ENCODE results near the gene RAP1GAP2.

DNA sequence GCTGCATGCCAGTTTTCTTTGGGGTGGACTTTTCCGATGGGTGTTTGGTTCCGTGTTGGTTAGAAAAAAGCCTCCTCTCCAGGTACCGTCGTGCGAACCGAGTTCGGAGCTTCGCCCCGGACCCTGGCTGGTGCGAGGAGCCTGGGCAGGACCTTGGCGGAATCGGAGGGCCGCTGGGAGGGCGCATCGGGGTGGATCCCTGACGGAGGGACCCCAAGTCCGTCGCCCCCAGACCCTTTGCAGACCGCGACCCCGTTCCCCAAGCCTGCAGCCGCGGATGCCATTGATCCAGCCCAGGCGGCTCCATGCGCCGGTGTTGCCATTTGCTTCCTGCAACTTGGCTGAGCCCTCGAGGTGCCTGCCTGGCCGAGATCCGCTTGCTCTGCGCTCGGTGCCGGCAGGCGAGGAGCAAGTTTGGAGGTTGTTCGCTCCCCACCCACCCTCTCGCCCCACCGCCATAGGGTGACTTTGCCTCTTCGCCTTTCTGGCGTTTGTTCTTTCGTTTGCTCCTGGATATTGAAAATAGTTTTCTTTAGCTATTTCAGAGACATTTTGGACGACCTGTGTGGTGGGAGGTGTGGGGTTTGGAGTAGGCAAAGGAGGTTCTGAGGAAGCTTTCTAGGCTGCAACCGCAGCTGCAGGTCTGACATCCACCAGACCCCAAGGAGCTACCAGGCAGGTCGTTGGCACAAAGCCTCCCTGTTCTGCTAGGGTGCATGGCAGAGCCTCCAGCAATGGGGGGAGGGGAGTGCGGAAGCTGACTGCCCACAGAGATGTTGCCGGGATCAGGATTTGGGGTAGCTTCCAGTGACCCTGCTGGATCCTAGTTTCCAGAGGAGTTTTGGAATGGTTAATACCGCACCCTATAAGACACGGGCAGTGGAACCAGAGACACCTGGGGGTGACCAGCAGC is 58.2 kb downstream of the RAP1GAP2 start:
- TF ChIP-seq, protein P1, sequence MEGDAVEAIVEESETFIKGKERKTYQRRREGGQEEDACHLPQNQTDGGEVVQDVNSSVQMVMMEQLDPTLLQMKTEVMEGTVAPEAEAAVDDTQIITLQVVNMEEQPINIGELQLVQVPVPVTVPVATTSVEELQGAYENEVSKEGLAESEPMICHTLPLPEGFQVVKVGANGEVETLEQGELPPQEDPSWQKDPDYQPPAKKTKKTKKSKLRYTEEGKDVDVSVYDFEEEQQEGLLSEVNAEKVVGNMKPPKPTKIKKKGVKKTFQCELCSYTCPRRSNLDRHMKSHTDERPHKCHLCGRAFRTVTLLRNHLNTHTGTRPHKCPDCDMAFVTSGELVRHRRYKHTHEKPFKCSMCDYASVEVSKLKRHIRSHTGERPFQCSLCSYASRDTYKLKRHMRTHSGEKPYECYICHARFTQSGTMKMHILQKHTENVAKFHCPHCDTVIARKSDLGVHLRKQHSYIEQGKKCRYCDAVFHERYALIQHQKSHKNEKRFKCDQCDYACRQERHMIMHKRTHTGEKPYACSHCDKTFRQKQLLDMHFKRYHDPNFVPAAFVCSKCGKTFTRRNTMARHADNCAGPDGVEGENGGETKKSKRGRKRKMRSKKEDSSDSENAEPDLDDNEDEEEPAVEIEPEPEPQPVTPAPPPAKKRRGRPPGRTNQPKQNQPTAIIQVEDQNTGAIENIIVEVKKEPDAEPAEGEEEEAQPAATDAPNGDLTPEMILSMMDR (IDR thresholded peaks at IDR 0.05) = no peak
- TF ChIP-seq POLR2A (IDR thresholded peaks at IDR 0.05) (no peak), POLR2AphosphoS5 (IDR thresholded peaks at IDR 0.05) (no peak)

Data from sigmoid colon (tissue), 4 donors.